ENCODE measurements around the gene EXOC2. TPM values are rescaled to one million over a fixed set of nuclear protein-coding genes. Genes with fewer than 3 reads are reported as not detected.

EXOC2 gene
- total RNA-seq, 4 donors from 2014 or later, result 7.6 to 22.5 (median 20.2) TPM

GRCh38 chr6:498795-499231, 194.1 kb downstream of the EXOC2 start:
- Histone ChIP-seq H3K9me3 (no peaks in the 10 kb centered on the region), H3K36me3 (peaks cover 0 to 26% (median 0%) of the 10 kb centered on the region in 4 donors), H3K4me3 (no peak overlapping the region), H3K27ac (no peak overlapping the region), H3K4me1 (peaks cover 0 to 8% (median 0%) of the 10 kb centered on the region in 4 donors), H3K27me3 (no peaks in the 10 kb centered on the region)
- peak; percentile 14 for DNase-seq
- in situ Hi-C loops (cut with MboI; ENCODE audit: low pct_ligation_motif_present in 1 of 4, low pct_unique_long_range_greater_than_20kb in 1 of 4, low sequenced_read_pairs in 3 of 4) (no loop called here), intact Hi-C loops (cut with DNase I; ENCODE audit: low total_unique reads) (no loop called here)
- TF ChIP-seq EP300 (IDR thresholded peaks at IDR 0.05; ENCODE audit: low read depth), result no peak
- no peak for TF ChIP-seq POLR2A (IDR thresholded peaks at IDR 0.05)
- no peak for TF ChIP-seq POLR2AphosphoS5 (IDR thresholded peaks at IDR 0.05)
- TF ChIP-seq CTCF (IDR thresholded peaks at IDR 0.05), result no peak
- WGBS, 2 donors (ENCODE audit: low coverage in 1 of 2), result 82 to 94% methylated on average over 5 to 9 of the region's 9 CpGs

GRCh38 chr6:497258-497657, 195.7 kb downstream of the EXOC2 start:
- Histone ChIP-seq H3K4me1 (peaks cover 0 to 7% (median 0%) of the 10 kb centered on the region in 4 donors), H3K9me3 (no peaks in the 10 kb centered on the region), H3K27me3 (no peaks in the 10 kb centered on the region), H3K27ac (no peak overlapping the region), H3K4me3 (no peak overlapping the region), H3K36me3 (peaks cover 0 to 26% (median 0%) of the 10 kb centered on the region in 4 donors)
- in situ Hi-C loops (cut with MboI; ENCODE audit: low pct_ligation_motif_present in 1 of 4, low pct_unique_long_range_greater_than_20kb in 1 of 4, low sequenced_read_pairs in 3 of 4) (no loop called here), intact Hi-C loops (cut with DNase I; ENCODE audit: low total_unique reads) (no loop called here)
- DNase-seq, result no peak
- 83% methylated on average over 2 of the region's 2 CpGs; no CpG with 5 or more reads in 1 of the 2 donors for WGBS, 2 donors (ENCODE audit: low coverage in 1 of 2)
- TF ChIP-seq CTCF (IDR thresholded peaks at IDR 0.05), result no peak
- TF ChIP-seq EP300 (IDR thresholded peaks at IDR 0.05; ENCODE audit: low read depth), result no peak
- no peak for TF ChIP-seq POLR2A (IDR thresholded peaks at IDR 0.05)

GRCh38 chr6:496649-497048, 196.3 kb downstream of the EXOC2 start:
- peaks cover 0 to under 1% (median 0%) of the 10 kb centered on the region in 4 donors for H3K4me1 ChIP-seq

GRCh38 chr6:494394-494793, 198.5 kb downstream of the EXOC2 start:
- Histone ChIP-seq H3K4me3 (no peak overlapping the region), H3K36me3 (peaks cover 0 to 26% (median 0%) of the 10 kb centered on the region in 4 donors), H3K4me1 (peaks cover 0 to 4% (median 0%) of the 10 kb centered on the region in 4 donors), H3K27ac (no peak overlapping the region), H3K9me3 (no peaks in the 10 kb centered on the region), H3K27me3 (no peaks in the 10 kb centered on the region)
- DNase-seq, result no peak
- WGBS, 2 donors (ENCODE audit: low coverage in 1 of 2), result 82 to 91% methylated on average over 5 of the region's 5 CpGs
- intact Hi-C loops (cut with DNase I; ENCODE audit: low total_unique reads) (no loop called here), in situ Hi-C loops (cut with MboI; ENCODE audit: low pct_ligation_motif_present in 1 of 4, low pct_unique_long_range_greater_than_20kb in 1 of 4, low sequenced_read_pairs in 3 of 4) (no loop called here)
- TF ChIP-seq CTCF (IDR thresholded peaks at IDR 0.05) (no peak), POLR2AphosphoS5 (IDR thresholded peaks at IDR 0.05) (no peak), EP300 (IDR thresholded peaks at IDR 0.05; ENCODE audit: low read depth) (no peak), POLR2A (IDR thresholded peaks at IDR 0.05) (no peak)

More at GRCh38 chr6:496649-497048, 196.3 kb downstream of the EXOC2 start:
- Histone ChIP-seq H3K4me3 (no peak overlapping the region), H3K9me3 (no peaks in the 10 kb centered on the region), H3K27me3 (no peaks in the 10 kb centered on the region), H3K27ac (no peak overlapping the region), H3K36me3 (peaks cover 0 to 26% (median 0%) of the 10 kb centered on the region in 4 donors)
- in situ Hi-C loops (cut with MboI; ENCODE audit: low pct_ligation_motif_present in 1 of 4, low pct_unique_long_range_greater_than_20kb in 1 of 4, low sequenced_read_pairs in 3 of 4), result no loop called here
- intact Hi-C loops (cut with DNase I; ENCODE audit: low total_unique reads), result no loop called here
- DNase-seq, result no peak
- no peak for TF ChIP-seq POLR2A (IDR thresholded peaks at IDR 0.05)
- TF ChIP-seq CTCF (IDR thresholded peaks at IDR 0.05), result no peak
- TF ChIP-seq POLR2AphosphoS5 (IDR thresholded peaks at IDR 0.05), result no peak
- no peak for TF ChIP-seq EP300 (IDR thresholded peaks at IDR 0.05; ENCODE audit: low read depth)
- WGBS, 2 donors (ENCODE audit: low coverage in 1 of 2), result 87 to 93% methylated on average over 5 of the region's 5 CpGs

All from transverse colon (tissue), 4 donors.